GM19397 (cell line): ENCODE measurements around the gene ZNF710.
"Not testable (repeated sequence)": the region's sequence is repeated elsewhere in the genome, so short reads cannot be mapped to it uniquely, and the experiment has no call there.

ENCODE experiments used
- ATAC-seq: cut with Tn5 transposase; IDR thresholded peaks from one replicate; pipeline ENCODE4 v1.9.1; 2021; ENCODE audit warnings: mild to moderate bottlenecking, moderate library complexity; ENCODE audit not compliant: unreplicated experiment

Gene ZNF710

GRCh38 chr15:90058775-90059174 lies 57.7 kb downstream of the ZNF710 start:
- ATAC-seq, result no peak

- peak; percentile 86 for ATAC-seq
Measured at GRCh38 chr15:90059208-90059985, 58.3 kb downstream of the ZNF710 start.

GRCh38 chr15:90060797-90061196 lies 59.7 kb downstream of the ZNF710 start:
- ATAC-seq, result no peak

GRCh38 chr15:90062023-90062442 lies 60.9 kb downstream of the ZNF710 start:
- ATAC-seq, result no peak

GRCh38 chr15:90062462-90062932 lies 61.4 kb downstream of the ZNF710 start:
- ATAC-seq, result no peak

GRCh38 chr15:90062973-90063769 lies 62.0 kb downstream of the ZNF710 start:
- ATAC-seq, result no peak

GRCh38 chr15:90063770-90064247 lies 62.7 kb downstream of the ZNF710 start:
- ATAC-seq, result no peak

GRCh38 chr15:90064911-90065681 lies 64.0 kb downstream of the ZNF710 start:
- ATAC-seq, result no peak

GRCh38 chr15:90065682-90066049 lies 64.5 kb downstream of the ZNF710 start:
- ATAC-seq, result no peak

GRCh38 chr15:90067181-90067952 lies 66.2 kb downstream of the ZNF710 start:
- ATAC-seq, result no peak

GRCh38 chr15:90067953-90068606 lies 67.0 kb downstream of the ZNF710 start:
- ATAC-seq, result no peak

GRCh38 chr15:90070623-90071022 lies 69.5 kb downstream of the ZNF710 start:
- ATAC-seq, result not testable (repeated sequence)

GRCh38 chr15:90071220-90071807 lies 70.2 kb downstream of the ZNF710 start:
- ATAC-seq, result no peak

- no peak for ATAC-seq
Measured at GRCh38 chr15:90072978-90073640, 72.0 kb downstream of the ZNF710 start.

GRCh38 chr15:90074023-90074422 lies 72.9 kb downstream of the ZNF710 start:
- ATAC-seq, result no peak

GRCh38 chr15:90074916-90075315 lies 73.8 kb downstream of the ZNF710 start:
- ATAC-seq, result no peak

- ATAC-seq, result no peak
Measured at GRCh38 chr15:90075420-90076289, 74.5 kb downstream of the ZNF710 start.

GRCh38 chr15:90076716-90077115 lies 75.6 kb downstream of the ZNF710 start:
- ATAC-seq, result no peak
